ENCODE measurements around the gene ALDOB.

DNA sequence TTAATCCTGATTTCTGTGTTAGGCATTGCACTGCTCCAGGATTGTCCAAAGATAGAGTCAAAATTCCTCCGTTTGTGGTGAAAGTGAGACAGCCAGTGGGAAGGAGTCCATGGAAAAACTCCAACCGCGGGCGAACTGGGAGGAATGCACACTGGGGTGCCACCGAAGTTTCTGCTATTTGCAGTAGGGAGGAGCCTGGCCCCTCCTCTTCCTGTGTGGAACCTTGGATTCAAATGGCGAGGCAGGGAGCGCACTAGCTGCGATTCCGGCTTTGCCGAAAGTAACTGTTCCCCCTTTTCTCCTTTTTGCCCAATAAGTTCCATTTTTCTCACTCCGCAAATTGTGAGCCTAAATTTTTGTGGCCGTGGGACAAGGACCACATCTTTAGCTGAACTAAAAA lies 60.0 kb downstream of the ALDOB start:
- TF ChIP-seq SP1 (IDR thresholded peaks at IDR 0.05), result no peak
- no peak for TF ChIP-seq BHLHE40 (IDR thresholded peaks at IDR 0.05; ENCODE audit: borderline replicate concordance)
